Measurements from ENCODE around the gene ZNF181.
A peak's percentile ranks its signal among the peaks of the same experiment; 100 is the strongest.

Gene ZNF181

GRCh38 chr19:34759218-34759917 lies 25.3 kb downstream of the ZNF181 start:
- no peak for DNase-seq

- no peak for DNase-seq
Measured at GRCh38 chr19:34766386-34766785, 32.3 kb downstream of the ZNF181 start.

GRCh38 chr19:34767951-34768350 lies 33.9 kb downstream of the ZNF181 start:
- no peak for DNase-seq

GRCh38 chr19:34772697-34773554 lies 38.9 kb downstream of the ZNF181 start, which contains the start of gene ZNF599:
TSS of gene ZNF599 (minus strand) at chr19:34773215. CDS start at chr19:34772841, 374 bp downstream.
- peak; percentile 90 to 92 for DNase-seq

- no peak for DNase-seq
Measured at GRCh38 chr19:34773555-34773864, 39.5 kb downstream of the ZNF181 start.

- DNase-seq, result no peak
Measured at GRCh38 chr19:34774857-34775256, 40.8 kb downstream of the ZNF181 start.

- DNase-seq, result no peak
Measured at GRCh38 chr19:34778342-34778741, 44.3 kb downstream of the ZNF181 start.

GRCh38 chr19:34779652-34780051 lies 45.6 kb downstream of the ZNF181 start:
- no peak for DNase-seq

GRCh38 chr19:34786236-34786635 lies 52.2 kb downstream of the ZNF181 start:
- no peak for DNase-seq

- DNase-seq, result no peak
Measured at GRCh38 chr19:34787059-34787824, 53.2 kb downstream of the ZNF181 start.

GRCh38 chr19:34788074-34788473 lies 54.0 kb downstream of the ZNF181 start:
- DNase-seq, result no peak

GRCh38 chr19:34793565-34793964 lies 59.5 kb downstream of the ZNF181 start:
- DNase-seq, result no peak

GRCh38 chr19:34794066-34794960 lies 60.3 kb downstream of the ZNF181 start:
- no peak for DNase-seq
